HepG2 (cell line): Measurements from ENCODE around the gene CRTC2. TPM values are rescaled to one million over a fixed set of nuclear protein-coding genes. Genes with fewer than 3 reads are reported as not detected.

Experiments
- GZF1 ChIP-seq: sonication (generic); formaldehyde crosslinking; IDR thresholded peaks from 2 replicates; pipeline ENCODE4 v1.5.1; 2020; ENCODE audit warnings: mild to moderate bottlenecking, missing genetic modification reagents
- KLF13 ChIP-seq: sonication (generic); formaldehyde crosslinking; IDR thresholded peaks from 2 replicates; pipeline ENCODE4 v1.4.0; 2020; ENCODE audit warnings: mild to moderate bottlenecking, missing genetic modification reagents
- NFE2L2 ChIP-seq: fragments of 150-350 bp; IDR thresholded peaks from 2 replicates; pipeline ENCODE4 v1.6.1; 2014; ENCODE audit warnings: low read length
- RXRA ChIP-seq: sonication (generic); formaldehyde crosslinking; IDR thresholded peaks from 2 replicates; pipeline ENCODE4 v1.5.1; 2020; ENCODE audit warnings: missing genetic modification reagents
- SMAD1 ChIP-seq: sonication (generic); formaldehyde crosslinking; IDR thresholded peaks from 2 replicates; pipeline ENCODE4 v1.4.0; 2020; ENCODE audit warnings: missing genetic modification reagents, low read depth, mild to moderate bottlenecking, borderline replicate concordance
- SMARCE1 ChIP-seq: fragments of 450-650 bp; IDR thresholded peaks from 2 replicates; pipeline ENCODE4 v1.6.1; 2017; ENCODE audit warnings: borderline replicate concordance
- ZFP90 ChIP-seq: sonication (generic); formaldehyde crosslinking; IDR thresholded peaks from 2 replicates; pipeline ENCODE4 v1.8.0; 2022; ENCODE audit warnings: missing genetic modification reagents, mild to moderate bottlenecking, inconsistent platforms, borderline replicate concordance
- ZNF460 ChIP-seq: sonication (generic); formaldehyde crosslinking; IDR thresholded peaks from 2 replicates; pipeline ENCODE4 v1.5.1; 2020; ENCODE audit warnings: missing genetic modification reagents, mild to moderate bottlenecking, borderline replicate concordance
- ZNF749 ChIP-seq: sonication (generic); formaldehyde crosslinking; IDR thresholded peaks from 2 replicates; pipeline ENCODE4 v1.8.0; 2022; ENCODE audit warnings: mild to moderate bottlenecking, missing genetic modification reagents, moderate library complexity, borderline replicate concordance
- ZNF768 ChIP-seq: sonication (generic); formaldehyde crosslinking; IDR thresholded peaks from 2 replicates; pipeline ENCODE4 v1.4.0; 2020; ENCODE audit warnings: missing genetic modification reagents
- ZNF775 ChIP-seq: sonication (generic); formaldehyde crosslinking; IDR thresholded peaks from 2 replicates; pipeline ENCODE4 v1.4.0; 2020; ENCODE audit warnings: missing genetic modification reagents, mild to moderate bottlenecking, moderate library complexity, borderline replicate concordance
- polyA plus RNA-seq, 8 experiments: library from polyadenylated mRNA; depleted of rRNA in 3 of 8; stranded (reverse) in 7 of 8; unstranded in 1 of 8; fragments of >200 nt; fragmentation: Illumina TruSeq in 4 of 8; extraction: Trizol in 4 of 8; gene quantifications; 2 replicates each; pipeline versions ENCODE4 v1.2.1 to v1.2.3, GENCODE V29; 2011 to 2016; ENCODE audit warnings: low read depth in 4 of 8, missing spikeins in 1 of 8, mixed read lengths in 1 of 8; ENCODE audit not compliant: insufficient read depth in 1 of 8
- total RNA-seq, 5 experiments: library from RNA; depleted of rRNA; stranded (reverse); fragments of >200 nt; fragmentation: Illumina TruSeq; extraction: Trizol; gene quantifications; 2 replicates each; pipeline ENCODE4 v1.2.3, GENCODE V29; 2016; ENCODE audit warnings: low read depth in 1 of 5
- TF ChIP-seq, protein P1 (sequence below): sonication (generic); formaldehyde crosslinking; IDR thresholded peaks from 2 replicates; pipeline ENCODE4 v1.5.0; 2020; ENCODE audit warnings: missing genetic modification reagents
- TF ChIP-seq, protein P2 (sequence below): sonication (generic); formaldehyde crosslinking; IDR thresholded peaks from 2 replicates; pipeline ENCODE4 v1.5.0; 2020; ENCODE audit warnings: missing genetic modification reagents, mild to moderate bottlenecking, borderline replicate concordance
- TF ChIP-seq, protein P3 (sequence below): IDR thresholded peaks from 2 replicates; pipeline ENCODE4 v1.6.1; 2018; ENCODE audit warnings: missing genetic modification reagents, mild to moderate bottlenecking, missing compliant biosample characterization
- TF ChIP-seq, protein P4 (sequence below): sonication (generic); formaldehyde crosslinking; IDR thresholded peaks from 2 replicates; pipeline ENCODE4 v1.5.0; 2020; ENCODE audit warnings: mild to moderate bottlenecking, missing genetic modification reagents, borderline replicate concordance
- TF ChIP-seq, protein P5 (sequence below): sonication (generic); formaldehyde crosslinking; IDR thresholded peaks from 2 replicates; pipeline ENCODE4 v1.8.0; 2022; ENCODE audit warnings: low read depth, missing genetic modification reagents

Gene CRTC2
- total and polyA plus RNA-seq, 2 of the 13 experiments (the other 11 are each of a cell fraction or from before 2014, with no cell fraction given): 6.1 to 26.7 TPM

DNA sequence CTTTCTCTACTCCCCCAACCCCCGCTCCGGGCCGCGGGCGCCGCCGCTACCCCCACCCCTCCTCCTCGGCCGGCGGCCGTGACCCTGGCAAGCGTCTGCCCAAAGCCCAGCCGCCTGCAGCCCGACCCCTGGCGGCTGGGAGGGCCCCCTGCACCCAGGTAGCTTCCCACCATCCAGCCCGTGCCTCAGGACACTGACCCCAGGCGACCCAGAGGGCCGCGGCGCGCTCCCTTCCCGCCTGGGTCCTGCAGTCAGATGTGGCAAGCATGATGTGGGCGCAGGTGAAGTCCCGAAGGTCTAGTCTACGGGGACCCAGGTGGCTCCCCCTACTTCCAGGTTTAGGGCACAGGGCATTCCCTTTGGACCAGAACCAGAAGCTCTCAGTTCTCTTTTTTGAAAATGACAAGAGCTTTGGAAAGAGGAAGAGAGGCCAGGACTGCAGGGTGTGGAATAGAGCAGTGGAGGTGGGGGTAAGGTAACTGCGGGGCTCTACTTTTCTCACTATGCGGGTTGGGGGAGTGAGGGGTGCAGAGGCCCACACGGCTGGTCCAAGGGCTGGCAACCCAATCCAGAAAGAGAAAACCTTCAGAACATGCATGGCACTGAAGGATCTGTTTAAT is 11.7 kb downstream of the CRTC2 start, which contains the start of gene DENND4B (continued):
- TF ChIP-seq, protein P1, sequence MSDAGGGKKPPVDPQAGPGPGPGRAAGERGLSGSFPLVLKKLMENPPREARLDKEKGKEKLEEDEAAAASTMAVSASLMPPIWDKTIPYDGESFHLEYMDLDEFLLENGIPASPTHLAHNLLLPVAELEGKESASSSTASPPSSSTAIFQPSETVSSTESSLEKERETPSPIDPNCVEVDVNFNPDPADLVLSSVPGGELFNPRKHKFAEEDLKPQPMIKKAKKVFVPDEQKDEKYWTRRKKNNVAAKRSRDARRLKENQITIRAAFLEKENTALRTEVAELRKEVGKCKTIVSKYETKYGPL (CRISPR knock-in tag): no peak
- TF ChIP-seq ZFP90 (CRISPR knock-in tag): peak; percentile 60; the same call in 1 of the 2 replicates
- TF ChIP-seq, protein P2, sequence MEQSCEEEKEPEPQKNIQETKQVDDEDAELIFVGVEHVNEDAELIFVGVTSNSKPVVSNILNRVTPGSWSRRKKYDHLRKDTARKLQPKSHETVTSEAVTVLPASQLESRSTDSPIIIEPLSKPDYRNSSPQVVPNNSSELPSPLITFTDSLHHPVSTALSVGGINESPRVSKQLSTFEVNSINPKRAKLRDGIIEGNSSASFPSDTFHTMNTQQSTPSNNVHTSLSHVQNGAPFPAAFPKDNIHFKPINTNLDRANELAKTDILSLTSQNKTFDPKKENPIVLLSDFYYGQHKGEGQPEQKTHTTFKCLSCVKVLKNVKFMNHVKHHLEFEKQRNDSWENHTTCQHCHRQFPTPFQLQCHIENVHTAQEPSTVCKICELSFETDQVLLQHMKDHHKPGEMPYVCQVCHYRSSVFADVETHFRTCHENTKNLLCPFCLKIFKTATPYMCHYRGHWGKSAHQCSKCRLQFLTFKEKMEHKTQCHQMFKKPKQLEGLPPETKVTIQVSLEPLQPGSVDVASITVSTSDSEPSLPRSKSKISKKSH (CRISPR knock-in tag): 0 out of 2 replicates have a peak, but pooled peaks have one; percentile 67
- no peak for TF ChIP-seq ZNF775 (CRISPR knock-in tag)
- TF ChIP-seq RXRA (CRISPR knock-in tag): peak; percentile 99
- TF ChIP-seq NFE2L2: no peak
- TF ChIP-seq, protein P3, sequence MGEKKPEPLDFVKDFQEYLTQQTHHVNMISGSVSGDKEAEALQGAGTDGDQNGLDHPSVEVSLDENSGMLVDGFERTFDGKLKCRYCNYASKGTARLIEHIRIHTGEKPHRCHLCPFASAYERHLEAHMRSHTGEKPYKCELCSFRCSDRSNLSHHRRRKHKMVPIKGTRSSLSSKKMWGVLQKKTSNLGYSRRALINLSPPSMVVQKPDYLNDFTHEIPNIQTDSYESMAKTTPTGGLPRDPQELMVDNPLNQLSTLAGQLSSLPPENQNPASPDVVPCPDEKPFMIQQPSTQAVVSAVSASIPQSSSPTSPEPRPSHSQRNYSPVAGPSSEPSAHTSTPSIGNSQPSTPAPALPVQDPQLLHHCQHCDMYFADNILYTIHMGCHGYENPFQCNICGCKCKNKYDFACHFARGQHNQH (CRISPR knock-in tag): peak; percentile 69; the same call in 1 of the 2 replicates
- TF ChIP-seq, protein P4, sequence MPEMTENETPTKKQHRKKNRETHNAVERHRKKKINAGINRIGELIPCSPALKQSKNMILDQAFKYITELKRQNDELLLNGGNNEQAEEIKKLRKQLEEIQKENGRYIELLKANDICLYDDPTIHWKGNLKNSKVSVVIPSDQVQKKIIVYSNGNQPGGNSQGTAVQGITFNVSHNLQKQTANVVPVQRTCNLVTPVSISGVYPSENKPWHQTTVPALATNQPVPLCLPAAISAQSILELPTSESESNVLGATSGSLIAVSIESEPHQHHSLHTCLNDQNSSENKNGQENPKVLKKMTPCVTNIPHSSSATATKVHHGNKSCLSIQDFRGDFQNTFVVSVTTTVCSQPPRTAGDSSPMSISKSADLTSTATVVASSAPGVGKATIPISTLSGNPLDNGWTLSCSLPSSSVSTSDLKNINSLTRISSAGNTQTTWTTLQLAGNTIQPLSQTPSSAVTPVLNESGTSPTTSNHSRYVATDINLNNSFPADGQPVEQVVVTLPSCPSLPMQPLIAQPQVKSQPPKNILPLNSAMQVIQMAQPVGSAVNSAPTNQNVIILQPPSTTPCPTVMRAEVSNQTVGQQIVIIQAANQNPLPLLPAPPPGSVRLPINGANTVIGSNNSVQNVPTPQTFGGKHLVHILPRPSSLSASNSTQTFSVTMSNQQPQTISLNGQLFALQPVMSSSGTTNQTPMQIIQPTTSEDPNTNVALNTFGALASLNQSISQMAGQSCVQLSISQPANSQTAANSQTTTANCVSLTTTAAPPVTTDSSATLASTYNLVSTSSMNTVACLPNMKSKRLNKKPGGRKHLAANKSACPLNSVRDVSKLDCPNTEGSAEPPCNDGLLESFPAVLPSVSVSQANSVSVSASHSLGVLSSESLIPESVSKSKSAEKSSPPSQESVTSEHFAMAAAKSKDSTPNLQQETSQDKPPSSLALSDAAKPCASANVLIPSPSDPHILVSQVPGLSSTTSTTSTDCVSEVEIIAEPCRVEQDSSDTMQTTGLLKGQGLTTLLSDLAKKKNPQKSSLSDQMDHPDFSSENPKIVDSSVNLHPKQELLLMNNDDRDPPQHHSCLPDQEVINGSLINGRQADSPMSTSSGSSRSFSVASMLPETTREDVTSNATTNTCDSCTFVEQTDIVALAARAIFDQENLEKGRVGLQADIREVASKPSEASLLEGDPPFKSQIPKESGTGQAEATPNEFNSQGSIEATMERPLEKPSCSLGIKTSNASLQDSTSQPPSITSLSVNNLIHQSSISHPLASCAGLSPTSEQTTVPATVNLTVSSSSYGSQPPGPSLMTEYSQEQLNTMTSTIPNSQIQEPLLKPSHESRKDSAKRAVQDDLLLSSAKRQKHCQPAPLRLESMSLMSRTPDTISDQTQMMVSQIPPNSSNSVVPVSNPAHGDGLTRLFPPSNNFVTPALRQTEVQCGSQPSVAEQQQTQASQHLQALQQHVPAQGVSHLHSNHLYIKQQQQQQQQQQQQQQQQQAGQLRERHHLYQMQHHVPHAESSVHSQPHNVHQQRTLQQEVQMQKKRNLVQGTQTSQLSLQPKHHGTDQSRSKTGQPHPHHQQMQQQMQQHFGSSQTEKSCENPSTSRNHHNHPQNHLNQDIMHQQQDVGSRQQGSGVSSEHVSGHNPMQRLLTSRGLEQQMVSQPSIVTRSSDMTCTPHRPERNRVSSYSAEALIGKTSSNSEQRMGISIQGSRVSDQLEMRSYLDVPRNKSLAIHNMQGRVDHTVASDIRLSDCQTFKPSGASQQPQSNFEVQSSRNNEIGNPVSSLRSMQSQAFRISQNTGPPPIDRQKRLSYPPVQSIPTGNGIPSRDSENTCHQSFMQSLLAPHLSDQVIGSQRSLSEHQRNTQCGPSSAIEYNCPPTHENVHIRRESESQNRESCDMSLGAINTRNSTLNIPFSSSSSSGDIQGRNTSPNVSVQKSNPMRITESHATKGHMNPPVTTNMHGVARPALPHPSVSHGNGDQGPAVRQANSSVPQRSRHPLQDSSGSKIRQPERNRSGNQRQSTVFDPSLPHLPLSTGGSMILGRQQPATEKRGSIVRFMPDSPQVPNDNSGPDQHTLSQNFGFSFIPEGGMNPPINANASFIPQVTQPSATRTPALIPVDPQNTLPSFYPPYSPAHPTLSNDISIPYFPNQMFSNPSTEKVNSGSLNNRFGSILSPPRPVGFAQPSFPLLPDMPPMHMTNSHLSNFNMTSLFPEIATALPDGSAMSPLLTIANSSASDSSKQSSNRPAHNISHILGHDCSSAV: no peak
- TF ChIP-seq KLF13 (CRISPR knock-in tag): no peak
- no peak for TF ChIP-seq SMARCE1
- no peak for TF ChIP-seq ZNF749 (CRISPR knock-in tag)
- TF ChIP-seq ZNF768: peak; percentile 38; the same call in 1 of the 2 replicates
- no peak for TF ChIP-seq ZNF460 (CRISPR knock-in tag)
- no peak for TF ChIP-seq SMAD1 (CRISPR knock-in tag)
- no peak; the same call in 1 of the 2 replicates for TF ChIP-seq GZF1 (CRISPR knock-in tag)
- TF ChIP-seq, protein P5, sequence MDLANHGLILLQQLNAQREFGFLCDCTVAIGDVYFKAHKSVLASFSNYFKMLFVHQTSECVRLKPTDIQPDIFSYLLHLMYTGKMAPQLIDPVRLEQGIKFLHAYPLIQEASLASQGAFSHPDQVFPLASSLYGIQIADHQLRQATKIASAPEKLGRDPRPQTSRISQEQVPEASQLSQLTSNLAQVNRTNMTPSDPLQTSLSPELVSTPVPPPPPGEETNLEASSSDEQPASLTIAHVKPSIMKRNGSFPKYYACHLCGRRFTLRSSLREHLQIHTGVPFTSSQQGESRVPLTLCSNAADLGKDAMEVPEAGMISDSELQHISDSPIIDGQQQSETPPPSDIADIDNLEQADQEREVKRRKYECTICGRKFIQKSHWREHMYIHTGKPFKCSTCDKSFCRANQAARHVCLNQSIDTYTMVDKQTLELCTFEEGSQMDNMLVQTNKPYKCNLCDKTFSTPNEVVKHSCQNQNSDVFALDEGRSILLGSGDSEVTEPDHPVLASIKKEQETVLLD (CRISPR knock-in tag): peak; percentile 65; the same call in 1 of the 2 replicates
